ENCODE results near the gene PRKAG1.

The PRKAG1 gene

GRCh38 chr12:49050507-49051372 is 32.2 kb upstream of the PRKAG1 start:
- in situ Hi-C loops (cut with HindIII; ENCODE audit: low sequenced_read_pairs) = no loop called here

GRCh38 chr12:49049566-49050224 is 31.1 kb upstream of the PRKAG1 start:
- in situ Hi-C loops (cut with HindIII; ENCODE audit: low sequenced_read_pairs) = loop anchor here (10.0 kb wide), 1 partner anchor 65 kb away; no protein-coding TSS in a partner anchor

GRCh38 chr12:49048953-49049352 is 30.4 kb upstream of the PRKAG1 start:
- in situ Hi-C loops (cut with HindIII; ENCODE audit: low sequenced_read_pairs) = loop anchor here (10.0 kb wide), 1 partner anchor 64 kb away; no protein-coding TSS in a partner anchor

- in situ Hi-C loops (cut with HindIII; ENCODE audit: low sequenced_read_pairs) = loop anchor here (10.0 kb wide), 1 partner anchor 62 kb away; no protein-coding TSS in a partner anchor
Observed at GRCh38 chr12:49046129-49046895, 27.7 kb upstream of the PRKAG1 start.

GRCh38 chr12:49044660-49045059 is 26.1 kb upstream of the PRKAG1 start:
- in situ Hi-C loops (cut with HindIII; ENCODE audit: low sequenced_read_pairs) = loop anchor here (10.0 kb wide), 1 partner anchor 60 kb away; no protein-coding TSS in a partner anchor

- in situ Hi-C loops (cut with HindIII; ENCODE audit: low sequenced_read_pairs) = loop anchor here (10.0 kb wide), 1 partner anchor 59 kb away; no protein-coding TSS in a partner anchor
Observed at GRCh38 chr12:49043856-49044258, 25.3 kb upstream of the PRKAG1 start.

- in situ Hi-C loops (cut with HindIII; ENCODE audit: low sequenced_read_pairs) = loop anchor here (10.0 kb wide), 1 partner anchor 58 kb away; no protein-coding TSS in a partner anchor
Observed at GRCh38 chr12:49043241-49043640, 24.7 kb upstream of the PRKAG1 start.

GRCh38 chr12:49041881-49042484 is 23.4 kb upstream of the PRKAG1 start:
- in situ Hi-C loops (cut with HindIII; ENCODE audit: low sequenced_read_pairs) = loop anchor here (10.0 kb wide), 1 partner anchor 57 kb away; no protein-coding TSS in a partner anchor

GRCh38 chr12:49041036-49041880 is 22.7 kb upstream of the PRKAG1 start:
- in situ Hi-C loops (cut with HindIII; ENCODE audit: low sequenced_read_pairs) = loop anchor here (10.0 kb wide), 1 partner anchor 56 kb away; no protein-coding TSS in a partner anchor

- in situ Hi-C loops (cut with HindIII; ENCODE audit: low sequenced_read_pairs) = loop anchor here (10.0 kb wide), 1 partner anchor 56 kb away; no protein-coding TSS in a partner anchor
Observed at GRCh38 chr12:49040364-49040855, 21.8 kb upstream of the PRKAG1 start.

- in situ Hi-C loops (cut with HindIII; ENCODE audit: low sequenced_read_pairs) = loop anchor here (10.0 kb wide), 1 partner anchor 55 kb away; no protein-coding TSS in a partner anchor
Observed at GRCh38 chr12:49039421-49040363, 21.1 kb upstream of the PRKAG1 start.

GRCh38 chr12:49038291-49038955 is 19.8 kb upstream of the PRKAG1 start:
- in situ Hi-C loops (cut with HindIII; ENCODE audit: low sequenced_read_pairs) = no loop called here

- in situ Hi-C loops (cut with HindIII; ENCODE audit: low sequenced_read_pairs) = no loop called here
Observed at GRCh38 chr12:49037947-49038237, 19.3 kb upstream of the PRKAG1 start.

GRCh38 chr12:49037111-49037946 is 18.8 kb upstream of the PRKAG1 start:
- in situ Hi-C loops (cut with HindIII; ENCODE audit: low sequenced_read_pairs) = no loop called here

- in situ Hi-C loops (cut with HindIII; ENCODE audit: low sequenced_read_pairs) = no loop called here
Observed at GRCh38 chr12:49036029-49036428, 17.5 kb upstream of the PRKAG1 start.

GRCh38 chr12:49034286-49034622 is 15.7 kb upstream of the PRKAG1 start:
- in situ Hi-C loops (cut with HindIII; ENCODE audit: low sequenced_read_pairs) = no loop called here
